OCI-LY7 (cell line): ENCODE measurements around the gene LIN9. TPM values are rescaled to one million over a fixed set of nuclear protein-coding genes. Genes with fewer than 3 reads are reported as not detected.

Experiments
- BruUV-seq: library from RNA; stranded (reverse); fragments of 400-500 nt; replicated peaks from 2 replicates; lab custom pipeline; 2021; lab: Mats Ljungman, UMichigan
- CTCF ChIA-PET: fragments of 300-600 bp; sonication (Branson Sonifier 250); formaldehyde crosslinking; loops from one replicate; lab custom pipeline; 2022; ENCODE audit warnings: antibody characterized with exemption; ENCODE audit not compliant: unreplicated experiment; lab: Charles Lee
- POLR2A ChIA-PET: fragments of 300-600 bp; sonication (Branson Sonifier 250); formaldehyde crosslinking; loops from one replicate; lab custom pipeline; 2022; ENCODE audit warnings: antibody characterized with exemption; lab: Charles Lee
- DNase-seq: peaks from one replicate; pipeline ENCODE4 v3.0.0-alpha.2; 2015; ENCODE audit warnings: low spot score
- H2AFZ ChIP-seq: fragments of 200-600 bp; sonication (generic), shearing (Covaris generic); 2 replicates; pipeline ENCODE4 v1.6.1; 2014; ENCODE audit warnings: mild to moderate bottlenecking, antibody characterized with exemption, low read length, moderate library complexity
- H3K27ac ChIP-seq: fragments of 200-600 bp; sonication (generic); 2 replicates; pipeline ENCODE4 v1.5.1; 2014; ENCODE audit warnings: mixed run types, low read depth, mild to moderate bottlenecking, moderate library complexity, low read length, inconsistent platforms; ENCODE audit not compliant: poor library complexity, severe bottlenecking
- H3K36me3 ChIP-seq: fragments of 200-600 bp; sonication (generic); 2 replicates; pipeline ENCODE4 v1.6.1; 2014; ENCODE audit warnings: mild to moderate bottlenecking, antibody characterized with exemption, low read length, moderate library complexity, mixed read lengths; ENCODE audit not compliant: insufficient read depth
- H3K4me1 ChIP-seq: fragments of 200-600 bp; sonication (generic); 2 replicates; pipeline ENCODE4 v1.5.1; 2014; ENCODE audit warnings: mild to moderate bottlenecking, low read length; ENCODE audit not compliant: insufficient read depth, poor library complexity, severe bottlenecking
- H3K4me2 ChIP-seq: fragments of 200-600 bp; sonication (generic); 2 replicates; pipeline ENCODE4 v1.6.1; 2014; ENCODE audit warnings: mild to moderate bottlenecking, low read length
- H3K4me3 ChIP-seq: fragments of 200-600 bp; sonication (generic); 2 replicates; pipeline ENCODE4 v1.5.1; 2014; ENCODE audit warnings: mild to moderate bottlenecking, low read depth, low read length; ENCODE audit not compliant: poor library complexity, severe bottlenecking
- H3K79me2 ChIP-seq: fragments of 200-600 bp; sonication (generic); 2 replicates; pipeline ENCODE4 v1.6.1; 2016; ENCODE audit warnings: low read depth, mild to moderate bottlenecking, low read length, moderate library complexity, mixed read lengths; ENCODE audit not compliant: insufficient read depth
- H3K9me2 ChIP-seq: fragments of 200-600 bp; sonication (generic); 2 replicates; pipeline ENCODE4 v1.6.1; 2016; ENCODE audit warnings: mild to moderate bottlenecking, low read length, mixed read lengths; ENCODE audit not compliant: insufficient read depth
- H3K9me3 ChIP-seq: fragments of 200-600 bp; sonication (generic); 2 replicates; pipeline ENCODE4 v1.6.1; 2014; ENCODE audit warnings: mild to moderate bottlenecking, mixed run types, low read length, mixed read lengths
- H4K20me1 ChIP-seq: fragments of 200-600 bp; sonication (generic); 2 replicates; pipeline ENCODE4 v1.6.1; 2014; ENCODE audit warnings: mild to moderate bottlenecking, antibody characterized with exemption, low read length, moderate library complexity, mixed read lengths; ENCODE audit not compliant: insufficient read depth
- EZH2phosphoT487 ChIP-seq: fragments of 200-600 bp; sonication (generic); IDR thresholded peaks from 2 replicates; pipeline ENCODE4 v1.6.1; 2018; ENCODE audit warnings: low read depth, borderline replicate concordance, mild to moderate bottlenecking, mixed run types, antibody characterized with exemption, low read length, moderate library complexity, mixed read lengths
- intact Hi-C: fragments of 100-400 bp; cut with micrococcal nuclease; formaldehyde crosslinking; loops from one replicate; pipeline ENCODE4 v1.10.0; 2022; ENCODE audit not compliant: unreplicated experiment
- total RNA-seq, 2 experiments: library from RNA; depleted of rRNA in 1 of 2; stranded (reverse); fragments of >200 nt in 1 of 2; shearing (Covaris generic) in 1 of 2; gene quantifications; 2 replicates each; pipeline ENCODE4 v1.2.3, GENCODE V29; 2014 to 2022
- TF ChIP-seq, protein P1 (sequence below): fragments of 200-600 bp; sonication (generic); conservative IDR thresholded peaks from 2 replicates; pipeline ENCODE4 v1.5.1; 2014; ENCODE audit warnings: mild to moderate bottlenecking, antibody characterized with exemption, low read length, moderate library complexity, mixed read lengths

Gene LIN9
- total RNA-seq, 2 experiments from 2014 or later, result 19.7 to 20.1 TPM

DNA sequence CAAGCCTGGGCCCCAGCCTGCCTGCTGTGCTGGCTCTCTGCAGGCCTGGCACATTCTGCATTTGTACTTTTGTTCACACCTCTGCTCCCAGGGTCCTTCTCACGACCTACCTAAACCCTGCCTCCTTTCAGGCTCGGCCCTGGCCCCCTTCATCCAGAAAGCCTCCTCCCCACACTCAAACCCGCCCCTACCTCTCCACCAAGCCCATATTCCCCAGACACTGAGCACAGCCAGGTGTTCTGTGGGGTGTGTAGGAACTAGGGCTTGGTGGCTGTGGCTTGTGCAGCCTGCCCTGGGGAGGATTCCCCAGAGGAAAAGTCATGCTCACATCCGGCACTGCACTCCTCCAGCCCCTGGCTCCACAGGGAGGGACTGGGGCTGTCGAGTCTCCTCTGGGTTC, 93.7 kb downstream of the LIN9 start:
- DNase-seq, result peak; percentile 61
- peak overlapping the region; percentile 35; the same call in 1 of the 2 replicates for H2AFZ ChIP-seq
- peaks cover 33% of the 10 kb centered on the region for H3K4me1 ChIP-seq
- POLR2A ChIA-PET, result no interaction called here
- no peaks in the 10 kb centered on the region for H3K9me3 ChIP-seq
- no peak for TF ChIP-seq EZH2phosphoT487
- BruUV-seq, result no TSS peak
- no peaks in the 10 kb centered on the region for H3K79me2 ChIP-seq
- peak overlapping the region; percentile 9 for H3K27ac ChIP-seq
- CTCF ChIA-PET, result no interaction called here
- no peaks in the 10 kb centered on the region for H4K20me1 ChIP-seq
- no peaks in the 10 kb centered on the region for H3K9me2 ChIP-seq
- H3K4me2 ChIP-seq, result peak overlapping the region; percentile 53
- intact Hi-C loops, result no loop called here
- no peaks in the 10 kb centered on the region for H3K36me3 ChIP-seq
- no peak overlapping the region for H3K4me3 ChIP-seq

DNA sequence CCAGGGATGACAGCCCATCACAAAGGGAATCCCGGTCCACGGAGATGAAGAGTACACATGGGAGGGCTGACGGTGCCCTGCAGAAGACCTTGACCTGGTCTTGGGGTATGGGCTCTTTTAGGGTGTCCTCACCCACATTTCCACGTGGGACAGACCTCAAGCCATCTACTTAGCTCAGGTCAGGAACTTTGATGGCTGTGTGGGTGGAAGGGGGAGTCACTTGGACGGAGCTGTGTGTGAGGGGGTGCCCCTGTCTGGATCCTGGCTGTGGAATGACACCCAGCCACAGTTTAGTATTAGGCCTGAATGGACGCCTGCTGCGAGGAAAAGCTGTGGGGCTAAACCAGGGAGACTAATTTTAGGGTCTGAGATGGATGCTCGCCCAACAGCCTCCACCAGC, 96.4 kb downstream of the LIN9 start:
- ChIA-PET CTCF (no interaction called here), POLR2A (interaction anchor here (0.5 kb wide), 1 partner anchor 60 kb away, joined by 6 read pairs; no protein-coding TSS in a partner anchor)
- Histone ChIP-seq H3K9me2 (no peaks in the 10 kb centered on the region), H3K79me2 (no peaks in the 10 kb centered on the region), H3K4me3 (no peak overlapping the region), H4K20me1 (no peaks in the 10 kb centered on the region), H3K27ac (no peak overlapping the region), H3K9me3 (no peaks in the 10 kb centered on the region), H2AFZ (no peak overlapping the region), H3K4me2 (no peak overlapping the region), H3K4me1 (peaks cover 28% of the 10 kb centered on the region), H3K36me3 (no peaks in the 10 kb centered on the region)
- BruUV-seq, result no TSS peak
- DNase-seq, result no peak
- intact Hi-C loops, result no loop called here
- no peak for TF ChIP-seq EZH2phosphoT487
- TF ChIP-seq, protein P1, sequence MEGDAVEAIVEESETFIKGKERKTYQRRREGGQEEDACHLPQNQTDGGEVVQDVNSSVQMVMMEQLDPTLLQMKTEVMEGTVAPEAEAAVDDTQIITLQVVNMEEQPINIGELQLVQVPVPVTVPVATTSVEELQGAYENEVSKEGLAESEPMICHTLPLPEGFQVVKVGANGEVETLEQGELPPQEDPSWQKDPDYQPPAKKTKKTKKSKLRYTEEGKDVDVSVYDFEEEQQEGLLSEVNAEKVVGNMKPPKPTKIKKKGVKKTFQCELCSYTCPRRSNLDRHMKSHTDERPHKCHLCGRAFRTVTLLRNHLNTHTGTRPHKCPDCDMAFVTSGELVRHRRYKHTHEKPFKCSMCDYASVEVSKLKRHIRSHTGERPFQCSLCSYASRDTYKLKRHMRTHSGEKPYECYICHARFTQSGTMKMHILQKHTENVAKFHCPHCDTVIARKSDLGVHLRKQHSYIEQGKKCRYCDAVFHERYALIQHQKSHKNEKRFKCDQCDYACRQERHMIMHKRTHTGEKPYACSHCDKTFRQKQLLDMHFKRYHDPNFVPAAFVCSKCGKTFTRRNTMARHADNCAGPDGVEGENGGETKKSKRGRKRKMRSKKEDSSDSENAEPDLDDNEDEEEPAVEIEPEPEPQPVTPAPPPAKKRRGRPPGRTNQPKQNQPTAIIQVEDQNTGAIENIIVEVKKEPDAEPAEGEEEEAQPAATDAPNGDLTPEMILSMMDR, result no peak

DNA sequence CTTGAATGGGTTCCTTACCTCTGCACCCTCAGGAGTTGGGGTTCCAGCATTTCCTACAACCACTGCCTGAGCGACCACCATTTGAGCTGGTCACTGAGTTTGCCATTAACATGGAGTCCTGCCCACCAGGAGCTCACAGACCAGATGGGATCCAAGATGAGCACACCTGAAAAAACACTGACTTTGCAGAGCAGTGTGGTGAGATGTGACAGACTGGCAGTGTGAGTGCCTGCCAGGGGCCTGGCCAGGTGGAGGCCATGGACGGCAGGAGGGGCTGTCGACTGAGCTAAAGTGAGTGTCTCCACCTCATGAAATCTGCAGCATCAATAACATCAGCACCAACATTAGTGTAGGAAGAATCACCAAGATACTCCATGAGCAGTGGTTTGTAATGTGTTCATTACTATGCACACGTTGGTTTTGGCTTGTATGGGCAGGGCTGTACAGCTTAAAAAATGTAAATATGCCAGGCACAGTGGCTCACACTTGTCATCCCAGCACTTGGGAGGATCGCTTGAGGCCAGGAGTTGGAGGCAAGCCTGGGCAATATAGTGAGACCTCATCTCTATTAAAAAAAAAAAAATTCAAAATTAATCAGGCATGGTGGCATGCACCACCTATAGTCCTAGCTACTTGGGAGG, 97.7 kb downstream of the LIN9 start:
- H4K20me1 ChIP-seq, result no peaks in the 10 kb centered on the region
- no peak for DNase-seq
- H3K4me2 ChIP-seq, result no peak overlapping the region
- no peaks in the 10 kb centered on the region for H3K79me2 ChIP-seq
- no peaks in the 10 kb centered on the region for H3K36me3 ChIP-seq
- no peaks in the 10 kb centered on the region for H3K9me2 ChIP-seq
- POLR2A ChIA-PET, result interaction anchor here (0.6 to 1.8 kb wide), 7 partner anchors 8 to 122 kb away, joined by 3 to 10 read pairs (median 4); partner anchors contain the start of gene LIN9
- BruUV-seq, result no TSS peak
- H2AFZ ChIP-seq, result no peak overlapping the region
- no peaks in the 10 kb centered on the region for H3K9me3 ChIP-seq
- TF ChIP-seq EZH2phosphoT487, result no peak
- TF ChIP-seq, protein P1, result no peak
- H3K4me1 ChIP-seq, result peaks cover 28% of the 10 kb centered on the region
- intact Hi-C loops, result no loop called here
- H3K27ac ChIP-seq, result no peak overlapping the region
- CTCF ChIA-PET, result interaction anchor here (0.7 to 1.1 kb wide), 3 partner anchors 10 to 32 kb away, joined by 3 to 4 read pairs (median 3); no protein-coding TSS in a partner anchor
- no peak overlapping the region for H3K4me3 ChIP-seq
